Measurements from ENCODE around the gene DGUOK. TPM values are rescaled to one million over a fixed set of nuclear protein-coding genes. Genes with fewer than 3 reads are reported as not detected.

DGUOK gene
- total and polyA plus RNA-seq, 2 of the 4 experiments (the other 2 are of a cell fraction) = 66.3 to 111 TPM

DNA sequence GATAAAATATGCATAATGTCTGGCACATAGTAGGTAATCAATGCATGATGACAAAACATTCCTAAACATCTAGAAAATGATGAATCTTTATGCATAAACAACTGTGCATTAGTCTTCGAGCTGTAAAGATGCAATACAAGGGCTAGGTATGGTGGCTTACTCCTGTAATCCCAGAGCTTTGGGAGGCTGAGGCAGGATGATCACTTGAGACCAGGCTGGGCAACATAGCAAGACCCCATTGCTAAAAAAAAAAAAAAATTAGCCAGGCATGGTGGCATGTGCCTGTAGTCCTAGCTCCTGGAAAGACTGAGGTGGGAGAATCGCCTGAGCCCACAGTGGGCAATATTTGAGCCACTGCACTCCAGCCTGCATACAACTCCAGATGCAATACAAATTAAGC, 63.3 kb downstream of the DGUOK start:
- peaks cover 5% of the 10 kb centered on the region for H3K36me3 ChIP-seq (ENCODE audit: control insufficient read depth, insufficient read depth, low read length)

More for the DNA sequence above, 63.3 kb downstream of the DGUOK start:
- H3K9me3 ChIP-seq (ENCODE audit: control insufficient read depth, insufficient read depth, low read length) = no peaks in the 10 kb centered on the region
- no CpG with 5 or more reads among the region's 2 CpGs for WGBS, 2 experiments (ENCODE audit: extremely low coverage in 2 of 2, insufficient read length in 1 of 2)
- no peak overlapping the region for H3K23ac ChIP-seq (ENCODE audit: low read depth, low read length)
- no peak overlapping the region for H2BK20ac ChIP-seq (ENCODE audit: low read depth, low read length)
- POLR2A ChIA-PET (ENCODE audit: unreplicated experiment) = no interaction called here
- H3K4me3 ChIP-seq (ENCODE audit: insufficient read depth, low read depth, low read length) = no peak overlapping the region
- DNase-seq = no peak
- intact Hi-C loops (cut with micrococcal nuclease) (no loop called here), in situ Hi-C loops (cut with MboI; ENCODE audit: low sequenced_read_pairs) (loop anchor here (10.0 kb wide), 1 partner anchor 165 kb away; the partner anchor contains the start of gene STAMBP), dilution Hi-C loops (cut with HindIII; ENCODE audit: low sequenced_read_pairs, unreplicated experiment) (no loop called here)
- H3K9me1 ChIP-seq (ENCODE audit: insufficient read depth, low read length) = peaks cover 34% of the 10 kb centered on the region
- H2AK9ac ChIP-seq (replicated peaks; ENCODE audit: low read depth, low read length, poor library complexity) = no peak overlapping the region
- H3K18ac ChIP-seq (ENCODE audit: low read depth, low read length) = no peak overlapping the region
- TF ChIP-seq RAD21 (IDR thresholded peaks at IDR 0.05; ENCODE audit: low read length) = no peak
- TF ChIP-seq, protein P1, sequence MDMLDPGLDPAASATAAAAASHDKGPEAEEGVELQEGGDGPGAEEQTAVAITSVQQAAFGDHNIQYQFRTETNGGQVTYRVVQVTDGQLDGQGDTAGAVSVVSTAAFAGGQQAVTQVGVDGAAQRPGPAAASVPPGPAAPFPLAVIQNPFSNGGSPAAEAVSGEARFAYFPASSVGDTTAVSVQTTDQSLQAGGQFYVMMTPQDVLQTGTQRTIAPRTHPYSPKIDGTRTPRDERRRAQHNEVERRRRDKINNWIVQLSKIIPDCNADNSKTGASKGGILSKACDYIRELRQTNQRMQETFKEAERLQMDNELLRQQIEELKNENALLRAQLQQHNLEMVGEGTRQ (IDR thresholded peaks at IDR 0.05; ENCODE audit: low read depth, low read length) = no peak
- TF ChIP-seq BHLHE40 (IDR thresholded peaks at IDR 0.05; ENCODE audit: low read depth, low read length) = no peak
- H4K91ac ChIP-seq (ENCODE audit: insufficient read depth, low read depth, low read length) = no peak overlapping the region
- H4K8ac ChIP-seq (ENCODE audit: low read depth in 2 of 2, low read length in 2 of 2) = no peak overlapping the region
- H3K27ac ChIP-seq (ENCODE audit: insufficient read depth, low read length) = no peak overlapping the region
- H3K4me1 ChIP-seq (ENCODE audit: control insufficient read depth, insufficient read depth, low read length) = peaks cover 25% of the 10 kb centered on the region
- H2BK15ac ChIP-seq (ENCODE audit: low read depth, low read length) = no peak overlapping the region
- H2BK5ac ChIP-seq (ENCODE audit: low read depth, low read length, poor library complexity, severe bottlenecking) = no peak overlapping the region
- no peak overlapping the region for H2AK5ac ChIP-seq (ENCODE audit: low read depth, low read length)
- H2AFZ ChIP-seq (replicated peaks; ENCODE audit: low read length, poor library complexity) = no peak overlapping the region
- no peak overlapping the region for H3K14ac ChIP-seq (replicated peaks; ENCODE audit: low read depth, low read length)
- H3K4ac ChIP-seq (ENCODE audit: low read depth, low read length) = no peak overlapping the region
- no peaks in the 10 kb centered on the region for H3K27me3 ChIP-seq (ENCODE audit: control insufficient read depth, insufficient read depth, low read length)
- H3K4me2 ChIP-seq (ENCODE audit: low read depth, low read length) = no peak overlapping the region
- CTCF ChIA-PET = no interaction called here
- ATAC-seq (ENCODE audit: low read depth) = no peak
- H3K56ac ChIP-seq (ENCODE audit: extremely low read depth, insufficient read depth, low read length) = no peak overlapping the region
- H3K9ac ChIP-seq (ENCODE audit: low read depth, low read length) = no peak overlapping the region
- H3K79me1 ChIP-seq (ENCODE audit: low read depth in 1 of 2, low read length in 2 of 2) = peaks cover 32 to 86% of the 10 kb centered on the region in 2 experiments
- BruUV-seq (replicated peaks) = no TSS peak
- H4K5ac ChIP-seq (ENCODE audit: low read depth, low read length) = no peak overlapping the region
- H4K20me1 ChIP-seq (ENCODE audit: insufficient read depth, low read length) = peaks cover 64% of the 10 kb centered on the region
- H2BK120ac ChIP-seq (ENCODE audit: low read depth, low read length) = no peak overlapping the region

Data from IMR-90 (cell line).